KMS-11 (cell line): Measurements from ENCODE around the gene ANXA11.
"Not testable (repeated sequence)": the region's sequence is repeated elsewhere in the genome, so short reads cannot be mapped to it uniquely, and the experiment has no call there.

Experiments
- H2AFZ ChIP-seq: fragments of 200-600 bp; sonication (generic); 2 replicates; pipeline ENCODE4 v1.6.1; 2016; ENCODE audit warnings: antibody characterized with exemption, mixed run types, low read depth
- H3K27ac ChIP-seq: fragments of 200-600 bp; sonication (generic); 2 replicates; pipeline ENCODE4 v1.6.1; 2016; ENCODE audit warnings: mild to moderate bottlenecking, mixed run types
- H3K27me3 ChIP-seq: fragments of 200-600 bp; sonication (generic); 2 replicates; pipeline ENCODE4 v1.6.1; 2017; ENCODE audit warnings: mild to moderate bottlenecking, low read depth, mixed run types, moderate library complexity; ENCODE audit not compliant: insufficient read depth
- H3K36me3 ChIP-seq: fragments of 200-600 bp; sonication (generic); 2 replicates; pipeline ENCODE4 v1.6.1; 2017; ENCODE audit warnings: mild to moderate bottlenecking, mixed run types; ENCODE audit not compliant: insufficient read depth
- H3K4me1 ChIP-seq: fragments of 200-600 bp; sonication (generic); 2 replicates; pipeline ENCODE4 v1.6.1; 2016; ENCODE audit warnings: mild to moderate bottlenecking, low read depth, mixed run types; ENCODE audit not compliant: poor library complexity, severe bottlenecking
- H3K4me2 ChIP-seq: fragments of 200-600 bp; sonication (generic); 2 replicates; pipeline ENCODE4 v1.7.0; 2016; ENCODE audit warnings: mild to moderate bottlenecking, mixed run types
- H3K4me3 ChIP-seq: fragments of 200-600 bp; sonication (generic); IDR thresholded peaks from 2 replicates; pipeline ENCODE4 v1.6.1; 2017; ENCODE audit warnings: low read depth, low read length, mixed read lengths; ENCODE audit not compliant: insufficient read depth
- H3K79me2 ChIP-seq: fragments of 200-600 bp; sonication (generic); 2 replicates; pipeline ENCODE4 v1.6.1; 2016; ENCODE audit warnings: low read depth, mixed run types; ENCODE audit not compliant: insufficient read depth
- H3K9ac ChIP-seq: fragments of 200-600 bp; sonication (generic); 2 replicates; pipeline ENCODE4 v1.6.1; 2016; ENCODE audit warnings: mild to moderate bottlenecking, mixed run types
- H4K20me1 ChIP-seq: fragments of 200-600 bp; sonication (generic); 2 replicates; pipeline ENCODE4 v1.6.1; 2016; ENCODE audit warnings: mild to moderate bottlenecking, mixed run types; ENCODE audit not compliant: insufficient read depth
- CTCF ChIP-seq: fragments of 200-600 bp; sonication (generic); conservative IDR thresholded peaks from 2 replicates; pipeline ENCODE4 v1.6.1; 2017; ENCODE audit warnings: low read depth, mild to moderate bottlenecking, antibody characterized with exemption, low read length, moderate library complexity, mixed read lengths

Gene ANXA11

GRCh38 chr10:80137920-80138319 is 67.4 kb downstream of the ANXA11 start:
- no peak overlapping the region for H3K27ac ChIP-seq
- H3K27me3 ChIP-seq = no peaks in the 10 kb centered on the region

GRCh38 chr10:80137031-80137862 is 68.1 kb downstream of the ANXA11 start:
- H3K4me2 ChIP-seq = no peak overlapping the region
- TF ChIP-seq CTCF = no peak
- H3K4me1 ChIP-seq = no peaks in the 10 kb centered on the region
- H3K36me3 ChIP-seq = no peaks in the 10 kb centered on the region
- H3K4me3 ChIP-seq = no peak overlapping the region
- H3K79me2 ChIP-seq = no peaks in the 10 kb centered on the region
- no peak overlapping the region for H2AFZ ChIP-seq
- H3K27me3 ChIP-seq = no peaks in the 10 kb centered on the region
- H4K20me1 ChIP-seq = no peaks in the 10 kb centered on the region
- no peak overlapping the region for H3K27ac ChIP-seq
- no peak overlapping the region for H3K9ac ChIP-seq

More at GRCh38 chr10:80137920-80138319, 67.4 kb downstream of the ANXA11 start:
- Histone ChIP-seq H3K4me3 (no peak overlapping the region), H3K4me1 (no peaks in the 10 kb centered on the region), H3K4me2 (no peak overlapping the region), H3K79me2 (no peaks in the 10 kb centered on the region), H3K9ac (no peak overlapping the region), H2AFZ (no peak overlapping the region), H3K36me3 (no peaks in the 10 kb centered on the region), H4K20me1 (no peaks in the 10 kb centered on the region)
- TF ChIP-seq CTCF = no peak

GRCh38 chr10:80136134-80136571 is 69.2 kb downstream of the ANXA11 start:
- Histone ChIP-seq H2AFZ (no peak overlapping the region), H3K9ac (no peak overlapping the region), H3K79me2 (no peaks in the 10 kb centered on the region), H3K4me2 (no peak overlapping the region), H3K4me3 (no peak overlapping the region), H3K36me3 (no peaks in the 10 kb centered on the region), H3K4me1 (no peaks in the 10 kb centered on the region), H3K27me3 (no peaks in the 10 kb centered on the region), H3K27ac (no peak overlapping the region), H4K20me1 (no peaks in the 10 kb centered on the region)
- TF ChIP-seq CTCF = no peak

GRCh38 chr10:80133687-80134086 is 71.7 kb downstream of the ANXA11 start:
- not testable (repeated sequence) for H3K4me2 ChIP-seq, H2AFZ ChIP-seq, H3K9ac ChIP-seq, H3K27ac ChIP-seq, H3K4me3 ChIP-seq, H3K36me3 ChIP-seq, H3K79me2 ChIP-seq, H3K4me1 ChIP-seq, H3K27me3 ChIP-seq, H4K20me1 ChIP-seq

- Histone ChIP-seq H3K4me3 (no peak overlapping the region), H3K4me1 (no peaks in the 10 kb centered on the region), H3K4me2 (no peak overlapping the region), H4K20me1 (no peaks in the 10 kb centered on the region), H3K9ac (no peak overlapping the region), H3K27me3 (no peaks in the 10 kb centered on the region), H3K79me2 (no peaks in the 10 kb centered on the region), H3K27ac (no peak overlapping the region), H2AFZ (no peak overlapping the region), H3K36me3 (no peaks in the 10 kb centered on the region)
- TF ChIP-seq CTCF = no peak
Measured at GRCh38 chr10:80133206-80133605, 72.1 kb downstream of the ANXA11 start.
